Coronary artery (tissue), 2 donors: Measurements from ENCODE around the gene GPC6.
A peak's percentile ranks its signal among the peaks of the same experiment; 100 is the strongest.

Experiments used
- DNase-seq: peaks from one replicate; pipeline ENCODE4 v3.0.0-alpha.2; 2017; ENCODE audit warnings: low spot score
- H3K27ac ChIP-seq, 2 donors: fragments of 200-600 bp; sonication (generic); one replicate each; pipeline ENCODE4 v1.5.1; 2016 to 2019
- H3K4me3 ChIP-seq: fragments of 200-600 bp; sonication (generic); 2 replicates; pipeline ENCODE4 v1.5.1; 2016; ENCODE audit warnings: mild to moderate bottlenecking, moderate library complexity
- TF ChIP-seq, protein P1 (sequence below): fragments of 200-600 bp; sonication (generic); IDR thresholded peaks from one replicate; pipeline ENCODE4 v1.5.1; 2019; ENCODE audit warnings: antibody characterized with exemption

The GPC6 gene

DNA sequence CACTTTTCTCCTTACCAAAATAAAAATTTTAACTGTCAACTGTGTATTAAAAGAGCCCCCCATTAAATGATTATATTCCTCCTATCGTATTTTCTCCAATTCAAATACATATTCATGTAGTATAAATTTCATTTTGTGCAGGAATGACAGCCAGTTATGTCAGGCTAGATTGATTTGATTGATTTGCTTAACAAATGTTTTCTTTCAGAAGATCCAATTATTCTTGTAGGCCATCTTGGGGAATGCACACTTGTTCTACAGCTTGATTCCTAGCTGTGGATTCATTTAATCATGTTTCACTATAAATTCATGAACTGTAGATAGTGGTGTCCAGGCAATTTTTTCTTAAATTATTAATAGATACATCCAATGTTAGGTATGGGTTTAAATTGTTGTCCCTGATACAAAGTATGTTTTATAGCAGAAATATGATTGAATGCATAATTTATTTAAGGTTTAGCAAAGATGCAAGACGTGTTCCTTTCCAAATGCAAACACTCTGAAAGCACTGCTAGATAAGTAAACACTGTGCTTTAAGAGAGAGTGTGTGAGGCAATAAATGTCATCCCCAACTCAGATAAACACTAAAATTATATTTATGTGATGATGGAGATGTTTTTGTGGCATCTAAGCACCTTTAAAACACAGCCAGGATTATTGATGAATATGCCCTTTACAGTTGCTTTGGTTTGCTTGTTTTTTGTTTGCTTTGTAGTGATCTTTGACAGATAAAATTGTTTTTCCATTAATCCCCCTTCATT, 721.7 kb downstream of the GPC6 start:
- DNase-seq = no peak
- Histone ChIP-seq H3K27ac (no peak overlapping the region), H3K4me3 (no peak overlapping the region)
- TF ChIP-seq, protein P1, sequence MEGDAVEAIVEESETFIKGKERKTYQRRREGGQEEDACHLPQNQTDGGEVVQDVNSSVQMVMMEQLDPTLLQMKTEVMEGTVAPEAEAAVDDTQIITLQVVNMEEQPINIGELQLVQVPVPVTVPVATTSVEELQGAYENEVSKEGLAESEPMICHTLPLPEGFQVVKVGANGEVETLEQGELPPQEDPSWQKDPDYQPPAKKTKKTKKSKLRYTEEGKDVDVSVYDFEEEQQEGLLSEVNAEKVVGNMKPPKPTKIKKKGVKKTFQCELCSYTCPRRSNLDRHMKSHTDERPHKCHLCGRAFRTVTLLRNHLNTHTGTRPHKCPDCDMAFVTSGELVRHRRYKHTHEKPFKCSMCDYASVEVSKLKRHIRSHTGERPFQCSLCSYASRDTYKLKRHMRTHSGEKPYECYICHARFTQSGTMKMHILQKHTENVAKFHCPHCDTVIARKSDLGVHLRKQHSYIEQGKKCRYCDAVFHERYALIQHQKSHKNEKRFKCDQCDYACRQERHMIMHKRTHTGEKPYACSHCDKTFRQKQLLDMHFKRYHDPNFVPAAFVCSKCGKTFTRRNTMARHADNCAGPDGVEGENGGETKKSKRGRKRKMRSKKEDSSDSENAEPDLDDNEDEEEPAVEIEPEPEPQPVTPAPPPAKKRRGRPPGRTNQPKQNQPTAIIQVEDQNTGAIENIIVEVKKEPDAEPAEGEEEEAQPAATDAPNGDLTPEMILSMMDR = no peak

DNA sequence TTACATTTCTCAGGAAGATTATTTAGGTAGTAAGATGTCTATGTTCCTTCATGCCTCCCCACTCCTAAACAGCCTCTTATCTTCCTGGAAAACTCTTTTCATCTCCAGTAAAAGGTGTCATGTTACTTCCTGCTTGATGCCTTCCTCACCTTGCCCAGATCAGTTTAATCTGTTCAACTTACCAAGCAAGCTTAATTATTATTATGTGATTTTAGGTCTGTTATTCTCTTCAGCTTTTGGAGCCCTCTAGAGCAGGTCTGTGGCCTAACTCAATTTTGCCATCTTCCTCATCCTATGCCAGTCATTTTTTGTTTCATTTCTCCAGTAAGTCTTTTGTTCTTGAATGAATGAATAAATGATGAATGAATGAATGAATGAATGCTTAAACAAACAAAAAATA, 724.5 kb downstream of the GPC6 start:
- TF ChIP-seq, protein P1 = no peak
- Histone ChIP-seq H3K4me3 (no peak overlapping the region), H3K27ac (no peak overlapping the region)
- DNase-seq = no peak

GRCh38 chr13:93951951-93952350, 725.3 kb downstream of the GPC6 start:
- H3K27ac ChIP-seq = no peak overlapping the region
- no peak overlapping the region for H3K4me3 ChIP-seq
- DNase-seq = no peak
- TF ChIP-seq, protein P1 = no peak

DNA sequence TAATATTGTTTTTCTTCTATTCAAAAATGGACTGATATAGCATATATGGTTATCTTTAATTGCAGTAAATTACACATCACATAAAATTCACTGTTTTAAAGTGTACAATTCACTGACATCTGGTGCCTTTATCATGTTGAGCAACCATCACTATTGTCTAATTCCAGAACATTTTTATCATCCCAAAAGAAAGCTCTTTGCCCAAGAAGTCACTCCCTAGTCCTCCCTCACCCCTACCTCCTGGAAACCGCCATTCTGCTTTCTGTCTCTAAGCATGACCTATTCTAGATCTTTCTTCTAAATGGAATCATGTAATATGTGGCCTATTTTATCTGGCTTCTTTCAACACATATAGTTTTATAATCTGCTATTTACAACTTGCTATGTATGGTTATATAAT, 727.2 kb downstream of the GPC6 start:
- DNase-seq = no peak
- TF ChIP-seq, protein P1 = no peak
- Histone ChIP-seq H3K27ac (no peak overlapping the region), H3K4me3 (no peak overlapping the region)

DNA sequence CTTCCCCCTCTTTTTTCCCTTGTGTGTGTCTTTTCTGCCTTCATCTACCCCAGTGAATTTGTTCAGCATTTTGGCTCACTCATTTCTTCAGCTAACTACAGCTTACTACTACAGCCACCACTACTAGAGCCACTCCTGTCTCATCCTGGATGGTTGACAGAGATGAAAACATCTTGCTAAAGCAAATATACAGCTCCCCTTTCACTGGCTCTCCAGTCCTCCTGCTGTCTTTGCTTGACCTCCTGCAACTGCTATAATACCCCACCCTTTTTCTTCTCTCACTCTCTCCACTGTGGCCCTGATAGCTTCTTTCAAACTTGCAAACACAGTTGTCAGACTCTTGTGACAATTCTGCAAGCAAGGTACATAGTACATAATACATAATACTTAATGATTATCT, 729.3 kb downstream of the GPC6 start:
- Histone ChIP-seq H3K27ac (no peak overlapping the region), H3K4me3 (no peak overlapping the region)
- TF ChIP-seq, protein P1 = no peak
- no peak for DNase-seq

- no peak overlapping the region for H3K4me3 ChIP-seq
- DNase-seq = no peak
- TF ChIP-seq, protein P1 = no peak
- peak overlapping the region in 1 of 2 donors; percentile 23 for H3K27ac ChIP-seq
Measured at GRCh38 chr13:93956426-93956825, 729.8 kb downstream of the GPC6 start.

DNA sequence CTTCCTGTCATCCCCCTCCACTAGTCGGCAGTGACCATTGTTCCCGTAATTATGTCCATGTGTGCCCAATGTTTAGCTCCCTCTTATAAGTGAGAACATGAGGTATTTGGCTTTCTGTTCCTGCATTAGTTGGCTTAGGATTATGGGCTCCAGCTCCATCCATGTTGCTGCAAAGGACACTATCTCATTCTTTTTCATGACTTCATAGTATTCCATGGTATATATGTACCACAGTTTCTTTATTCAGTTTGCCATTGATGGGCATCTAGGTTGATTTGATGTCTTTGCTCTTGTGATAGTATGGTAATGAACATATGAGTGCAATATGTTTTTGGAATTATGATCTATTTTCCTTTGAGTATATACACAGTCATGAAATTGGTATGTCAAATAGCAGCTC, 730.8 kb downstream of the GPC6 start:
- TF ChIP-seq, protein P1 = no peak
- DNase-seq = no peak
- Histone ChIP-seq H3K4me3 (no peak overlapping the region), H3K27ac (no peak overlapping the region)
